D341Med (cell line): ENCODE results near the gene CISH.

ENCODE experiments used
- DNase-seq: peaks from one replicate; pipeline ENCODE4 v3.0.0; 2012; ENCODE audit warnings: low spot score

Gene CISH

DNA sequence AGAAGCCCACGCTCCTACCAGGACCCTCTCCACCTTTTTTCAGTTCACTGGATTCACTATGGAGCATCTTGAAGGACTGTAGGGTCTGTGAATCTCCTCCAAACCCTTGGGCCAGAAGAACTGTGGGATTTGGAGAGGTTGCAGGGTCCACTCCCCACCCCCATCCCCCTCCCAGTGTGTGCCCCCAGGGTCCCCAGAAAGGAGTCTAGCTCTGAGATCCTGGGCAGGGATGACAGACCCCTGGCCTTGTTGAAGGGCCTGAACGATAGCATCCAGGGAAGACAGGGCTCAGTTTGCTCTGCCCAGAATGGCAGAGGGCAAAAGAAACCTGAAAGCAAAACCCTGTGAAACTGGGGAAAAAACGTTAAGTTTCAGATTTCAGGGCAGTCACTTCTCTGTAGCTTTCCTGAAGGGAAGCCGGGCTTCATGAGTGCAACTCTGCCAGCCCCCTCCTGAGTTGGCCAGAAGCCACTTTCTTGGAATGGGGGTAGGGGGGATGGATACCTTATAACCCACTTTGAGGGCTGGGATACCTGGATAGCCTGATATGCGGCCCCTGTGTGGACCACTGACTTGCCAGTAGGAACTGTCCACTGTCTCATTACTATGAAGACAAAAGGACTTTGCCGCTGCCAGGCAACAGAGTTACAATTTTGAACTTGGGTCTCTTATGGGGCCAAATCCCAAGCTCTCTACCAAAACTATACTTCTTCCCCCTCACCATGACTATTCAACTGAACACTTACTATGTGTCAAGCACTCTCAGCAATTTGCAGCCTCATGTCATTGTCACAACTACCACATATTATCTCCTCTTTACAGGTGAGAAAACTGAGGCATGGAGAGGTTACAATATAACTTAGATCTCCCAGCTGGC lies 1.6 kb upstream of the CISH start:
- DNase-seq: no peak

GRCh38 chr3:50612234-50612882 lies 784 bp upstream of the CISH start:
- DNase-seq: no peak

DNA sequence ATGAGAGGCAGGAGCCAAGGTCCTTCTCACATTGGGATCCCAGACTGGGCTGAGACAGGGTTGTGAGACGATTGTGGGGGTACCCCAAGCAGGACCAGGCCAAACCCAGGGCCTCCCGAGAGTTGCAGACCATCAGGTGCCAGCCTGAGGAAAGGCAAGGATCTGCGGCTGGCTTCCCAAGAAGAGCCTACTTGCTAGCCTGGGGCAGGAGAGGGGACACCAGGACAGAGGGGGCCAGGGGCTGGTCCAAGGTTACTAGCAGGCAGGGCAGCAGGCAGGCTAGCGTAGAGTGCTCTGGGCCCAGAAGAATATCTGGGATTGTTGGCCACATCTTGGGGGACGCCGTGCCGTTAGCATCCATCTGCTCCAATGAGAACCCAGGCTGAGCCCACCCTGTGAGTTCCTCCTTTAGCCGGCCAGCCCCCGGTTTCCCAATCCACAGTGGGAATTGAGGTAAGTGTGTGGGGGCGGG lies 546 bp downstream of the CISH start:
- no peak for DNase-seq

DNA sequence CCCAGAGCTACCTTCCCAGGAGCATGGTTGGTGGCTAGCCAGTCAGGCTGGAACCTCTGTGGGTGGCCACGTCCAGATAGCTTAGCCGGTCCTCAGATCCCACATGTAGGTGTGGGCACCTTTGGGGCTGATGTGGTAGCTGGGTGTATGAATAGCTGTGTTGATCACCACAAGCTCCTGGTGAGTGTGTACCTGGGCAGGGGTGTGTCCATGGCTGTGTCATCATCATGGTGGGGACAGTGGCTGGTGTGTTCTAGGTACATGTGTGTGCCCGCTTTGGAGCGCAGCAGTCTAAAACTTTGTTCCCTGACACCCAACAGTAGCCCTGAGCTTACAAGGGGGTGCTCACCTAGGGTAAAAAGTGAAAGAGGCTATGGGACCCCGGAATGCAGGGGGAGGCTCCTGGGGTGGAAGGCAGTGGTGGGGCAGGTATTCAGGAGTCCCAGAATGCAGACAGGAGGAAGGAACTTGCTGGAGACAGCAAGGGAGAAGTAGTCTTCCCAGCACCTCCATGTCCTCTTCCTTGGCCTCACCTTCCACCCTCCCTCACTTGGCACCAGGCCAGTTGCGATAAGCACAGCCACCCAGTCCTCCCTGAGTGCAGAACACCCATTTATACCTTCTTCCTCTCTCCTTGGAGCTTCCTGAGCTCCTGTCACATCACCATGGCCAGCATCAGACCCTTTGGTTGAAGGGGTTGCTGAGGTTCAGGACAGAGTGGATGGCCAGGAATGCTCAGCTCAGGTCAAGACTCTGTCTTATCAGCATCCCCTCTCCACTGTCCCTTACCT lies 1.2 kb downstream of the CISH start:
- no peak for DNase-seq

DNA sequence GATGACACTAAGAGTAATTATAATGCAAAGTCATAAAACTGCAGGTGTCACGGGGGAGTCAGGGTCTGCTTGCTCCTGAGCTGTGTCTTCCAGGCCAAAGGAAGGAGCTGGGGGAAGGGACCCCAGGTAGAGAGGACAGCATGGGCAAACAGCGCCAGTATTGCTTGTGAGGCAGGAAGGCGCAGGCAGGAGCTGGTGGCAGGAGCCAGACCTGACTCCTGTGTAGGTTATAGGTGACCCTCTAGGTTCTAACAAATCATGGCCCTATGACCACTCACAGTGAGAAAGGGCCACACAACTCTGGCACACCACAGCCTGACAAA lies 1.9 kb downstream of the CISH start:
- DNase-seq: no peak

DNA sequence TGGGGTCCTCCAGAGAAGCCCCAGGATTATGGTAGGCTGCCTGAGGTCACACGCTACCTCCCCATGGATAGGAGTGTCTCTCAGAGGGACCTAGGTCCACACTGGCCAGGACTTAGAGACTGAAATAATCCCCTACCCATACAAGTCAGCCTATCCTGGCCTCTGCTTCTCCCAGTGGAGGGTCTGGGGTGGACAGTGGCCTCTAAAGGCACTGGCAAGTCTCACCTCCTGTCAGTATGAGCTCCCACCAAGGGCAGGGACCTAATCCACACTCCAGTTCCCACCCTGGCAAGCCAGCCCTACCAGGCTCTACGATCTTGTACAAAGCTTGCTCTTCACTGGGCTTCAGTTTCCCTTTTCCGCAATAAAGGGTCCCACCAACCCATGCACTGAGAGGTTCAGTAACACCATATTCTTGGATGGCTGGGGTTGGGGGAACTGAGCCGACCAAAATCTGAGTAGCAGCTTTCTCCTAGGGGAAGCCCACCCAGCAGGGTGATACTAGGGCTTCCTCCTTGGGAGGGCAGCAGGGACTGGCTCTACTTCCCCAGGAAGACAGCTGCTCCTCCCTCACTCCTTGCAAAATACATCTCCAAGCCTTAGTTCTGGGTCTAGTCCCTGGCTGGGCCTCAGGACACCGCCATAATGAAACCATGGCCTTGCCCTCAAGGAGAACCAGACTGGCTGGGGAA lies 2.4 kb downstream of the CISH start:
- no peak for DNase-seq

DNA sequence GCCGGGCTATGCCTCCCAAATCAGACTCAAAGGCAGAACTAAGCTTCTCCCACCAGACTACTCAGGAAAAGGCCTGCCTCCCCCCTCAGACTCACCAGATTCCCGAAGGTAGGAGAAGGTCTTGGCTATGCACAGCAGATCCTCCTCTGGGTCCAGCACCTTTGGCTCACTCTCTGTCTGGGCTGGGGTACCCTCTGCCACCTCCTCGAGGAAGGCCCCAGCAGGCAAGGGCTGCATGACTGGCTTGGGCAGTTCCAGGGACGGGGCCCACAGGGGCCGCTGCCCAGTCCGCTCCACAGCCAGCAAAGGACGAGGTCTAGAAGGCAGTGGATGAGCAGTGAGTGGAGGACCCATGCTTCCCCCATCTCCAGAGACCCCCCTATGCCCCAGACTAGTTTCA lies 3.3 kb downstream of the CISH start:
- no peak for DNase-seq

GRCh38 chr3:50607271-50608091 lies 4.1 kb downstream of the CISH start:
- DNase-seq: no peak

- DNase-seq: no peak
These were observed 5.0 kb downstream of the CISH start for GRCh38 chr3:50606596-50606995.

- no peak for DNase-seq
These were observed 5.7 kb downstream of the CISH start for GRCh38 chr3:50605901-50606326.

- no peak for DNase-seq
These were observed 6.7 kb downstream of the CISH start for GRCh38 chr3:50604628-50605588.

GRCh38 chr3:50604110-50604621 lies 7.4 kb downstream of the CISH start:
- DNase-seq: no peak

- DNase-seq: no peak
These were observed 8.1 kb downstream of the CISH start for GRCh38 chr3:50603261-50604109.

DNA sequence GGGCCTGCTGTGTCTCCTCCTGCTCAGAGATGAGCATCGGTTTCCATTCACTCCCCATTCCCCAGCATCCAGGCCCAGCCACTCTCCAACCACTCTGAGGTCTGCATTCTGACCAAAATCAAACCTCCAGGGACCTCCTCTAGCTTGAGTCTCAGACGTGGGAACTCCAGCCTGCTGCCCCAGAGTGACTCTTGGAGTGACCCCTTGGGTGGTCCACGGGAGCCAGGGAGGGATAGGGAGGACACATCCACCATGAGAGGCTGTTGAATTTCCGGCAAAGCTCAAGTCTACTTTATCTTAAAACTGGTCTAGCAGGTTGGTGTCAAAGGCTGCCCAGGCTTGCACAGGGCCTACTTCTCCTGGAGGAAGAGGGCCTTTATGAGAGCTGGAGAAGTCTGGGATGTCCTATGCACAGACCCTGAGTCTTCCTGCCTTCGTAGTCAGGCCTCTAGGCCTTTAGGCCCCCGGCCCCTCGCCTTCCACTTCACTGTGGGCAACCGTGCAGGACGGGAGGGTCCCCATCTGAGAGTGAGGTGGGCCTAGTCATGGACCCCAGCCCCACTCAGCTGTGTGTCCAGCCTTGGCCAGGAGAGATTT lies 8.9 kb downstream of the CISH start:
- no peak for DNase-seq

DNA sequence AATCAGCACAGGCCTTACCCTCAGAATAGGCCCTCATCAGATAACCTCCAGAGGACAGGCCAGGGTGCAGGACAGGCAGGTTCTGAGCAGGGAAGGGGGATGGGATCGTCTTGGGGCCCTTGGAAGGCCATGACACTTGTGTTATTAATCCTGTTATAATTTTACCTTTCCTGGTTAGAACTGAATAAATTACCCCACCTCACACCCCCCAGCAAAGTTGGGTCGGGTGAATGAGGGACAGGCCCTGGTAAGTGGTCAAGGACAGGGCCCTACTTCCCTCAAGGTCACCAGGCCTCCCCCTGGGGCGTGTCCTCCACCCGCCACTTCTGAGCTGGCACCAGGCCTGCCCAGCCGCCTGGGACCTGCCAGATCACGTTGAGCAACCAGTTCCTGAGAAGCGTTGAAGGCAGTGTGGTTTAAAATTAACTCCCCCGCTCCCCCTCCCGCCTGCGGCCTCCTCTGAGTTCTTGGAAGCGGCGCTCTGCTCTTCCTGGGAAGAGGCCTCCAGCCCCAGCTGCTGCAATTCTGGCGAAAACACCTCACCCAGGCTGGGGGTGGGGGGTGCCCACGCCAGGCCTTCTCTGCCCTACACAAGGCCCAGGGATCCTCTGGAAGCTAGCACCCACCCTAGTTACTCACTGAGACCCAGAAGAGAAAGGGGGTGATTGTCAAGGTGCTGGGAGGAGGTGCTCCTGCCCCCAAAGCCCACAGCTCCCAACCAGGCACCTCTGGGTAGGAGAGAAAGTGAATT lies 10.6 kb downstream of the CISH start:
- peak; percentile 77 for DNase-seq

DNA sequence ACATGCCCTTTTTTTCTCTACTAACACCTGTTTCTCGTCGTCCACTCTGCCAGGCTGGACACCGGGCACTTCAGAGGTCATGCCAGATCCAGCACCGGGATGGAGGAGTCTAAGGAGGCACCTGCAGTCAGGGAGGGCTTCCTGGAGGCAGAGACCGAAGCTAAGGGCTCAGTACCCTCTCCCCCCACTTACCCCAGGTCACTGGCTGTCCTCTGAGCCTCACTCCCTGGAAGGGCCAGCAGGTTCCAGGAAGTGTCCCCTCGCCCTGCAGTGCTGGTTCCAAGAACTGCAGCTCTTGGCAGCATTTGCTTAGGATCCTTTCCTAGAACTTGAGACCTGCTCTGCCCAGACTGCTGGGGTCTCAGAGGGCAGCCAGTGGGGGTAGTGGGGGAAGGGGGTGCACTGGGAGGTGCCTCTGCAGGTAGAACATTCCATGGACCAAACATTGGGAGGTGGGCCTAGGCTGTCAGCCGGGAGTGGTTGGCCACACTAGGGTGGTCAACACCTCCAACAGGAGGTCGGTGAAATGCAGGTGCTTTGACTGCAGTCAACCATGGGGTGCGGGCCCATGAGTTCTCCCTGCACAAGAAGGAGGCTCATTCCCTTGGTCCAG lies 11.3 kb downstream of the CISH start:
- DNase-seq: no peak

DNA sequence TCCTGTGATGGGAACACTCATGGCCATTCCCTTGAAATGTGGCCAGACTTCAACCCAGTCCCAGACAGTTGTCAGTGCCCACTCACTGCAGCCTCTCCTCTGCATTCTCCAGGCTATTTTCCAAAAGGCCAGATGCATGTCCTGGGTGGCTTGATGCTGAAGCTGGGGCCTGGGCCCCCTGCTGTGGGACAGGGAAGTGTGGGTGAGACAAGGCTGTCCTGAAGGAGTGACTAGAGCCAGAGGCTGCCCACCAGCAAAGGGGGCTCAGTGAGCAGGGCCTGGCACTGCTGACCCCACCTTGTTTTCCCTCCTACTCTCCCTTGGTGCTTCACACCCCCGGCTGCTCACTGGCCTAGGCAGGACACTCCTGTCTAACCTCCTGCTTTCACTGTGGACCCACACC lies 11.9 kb downstream of the CISH start:
- DNase-seq: no peak
